Skeletal muscle tissue (tissue), 5 donors: ENCODE results near the gene NBEAL2. TPM values are rescaled to one million over a fixed set of nuclear protein-coding genes. Genes with fewer than 3 reads are reported as not detected.

Experiments used
- H3K27ac ChIP-seq: one replicate; pipeline ENCODE4 v1.7.0; 2013; ENCODE audit warnings: mild to moderate bottlenecking, low read depth, low read length, inconsistent platforms
- H3K27me3 ChIP-seq, 3 donors: one replicate each; pipeline ENCODE4 v1.7.0; 2013; ENCODE audit warnings: low read length in 3 of 3; ENCODE audit not compliant: control insufficient read depth in 3 of 3, insufficient read depth in 3 of 3
- H3K36me3 ChIP-seq, 3 donors: one replicate each; pipeline ENCODE4 v1.7.0; 2013; ENCODE audit warnings: low read length in 3 of 3; ENCODE audit not compliant: control insufficient read depth in 3 of 3, insufficient read depth in 3 of 3
- H3K4me1 ChIP-seq, 3 donors: one replicate each; pipeline ENCODE4 v1.7.0; 2013; ENCODE audit warnings: low read length in 3 of 3, mild to moderate bottlenecking in 3 of 3; ENCODE audit not compliant: control insufficient read depth in 3 of 3, insufficient read depth in 3 of 3
- H3K4me3 ChIP-seq, 3 donors: one replicate each; pipeline ENCODE4 v1.7.0; 2013; ENCODE audit warnings: low read length in 3 of 3
- H3K9ac ChIP-seq, 3 donors: one replicate each; pipeline ENCODE4 v1.7.0; 2013; ENCODE audit warnings: low read length in 3 of 3, mild to moderate bottlenecking in 3 of 3, moderate library complexity in 2 of 3, low read depth in 1 of 3
- H3K9me3 ChIP-seq, 3 donors: one replicate each; pipeline ENCODE4 v1.7.0; 2013; ENCODE audit warnings: low read length in 3 of 3; ENCODE audit not compliant: control insufficient read depth in 3 of 3
- small RNA-seq: library from RNA; depleted of rRNA; stranded (forward); fragments of <200 nt; gene quantifications from one replicate; pipeline ENCODE3, GENCODE V24; 2014
- total RNA-seq: library from RNA; depleted of rRNA; stranded (reverse); fragments of >200 nt; gene quantifications from one replicate; pipeline ENCODE4 v1.2.3, GENCODE V29; 2014
- donor health status: Osteomylitis.

The NBEAL2 gene
- total RNA-seq, 1 donor from 2014 or later, result 5.2 TPM

DNA sequence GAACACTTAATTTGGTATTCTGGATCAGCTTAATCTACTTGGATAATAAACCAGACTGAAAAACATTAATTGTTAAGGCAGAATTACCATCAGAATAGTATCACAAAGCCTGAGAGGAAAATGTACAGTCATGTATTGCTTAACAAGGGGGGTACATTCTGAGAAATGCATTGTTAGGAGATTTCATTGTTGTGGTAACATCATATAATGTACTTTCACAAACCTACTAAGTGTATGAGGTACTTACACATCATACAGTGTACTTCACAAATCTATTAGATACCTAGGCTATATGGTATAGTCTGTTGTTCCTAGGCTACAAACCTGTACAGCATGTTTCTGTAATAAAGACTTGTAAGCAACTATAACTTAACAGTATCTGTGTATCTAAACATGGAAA is 68.2 kb downstream of the NBEAL2 start:
- no peak overlapping the region for H3K9ac ChIP-seq
- no peaks in the 10 kb centered on the region for H3K27me3 ChIP-seq
- no peak overlapping the region for H3K27ac ChIP-seq
- H3K4me1 ChIP-seq, result no peaks in the 10 kb centered on the region
- peaks cover 0 to 5% (median 4%) of the 10 kb centered on the region in 3 donors for H3K36me3 ChIP-seq
- no peaks in the 10 kb centered on the region for H3K9me3 ChIP-seq
- no peak overlapping the region for H3K4me3 ChIP-seq

DNA sequence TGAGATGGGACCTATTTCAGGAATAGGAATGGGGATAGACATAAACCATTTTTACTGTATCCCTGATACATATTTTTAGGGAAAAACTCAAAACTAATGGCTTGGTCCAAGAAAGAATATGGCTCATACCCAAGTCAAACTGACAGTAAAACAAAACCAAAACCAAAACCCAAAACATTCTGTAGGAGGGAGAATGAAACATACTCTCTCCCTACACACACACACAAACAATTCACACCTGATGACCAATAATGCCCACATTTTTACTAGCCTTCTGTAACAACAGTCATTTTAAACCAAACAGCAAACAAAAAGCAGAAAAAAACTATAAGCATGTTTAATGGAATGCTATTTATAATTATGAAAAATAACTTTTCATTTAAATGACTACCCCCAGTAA is 74.9 kb downstream of the NBEAL2 start:
- no peaks in the 10 kb centered on the region for H3K27me3 ChIP-seq
- H3K4me1 ChIP-seq, result peaks cover 0 to 2% (median 0%) of the 10 kb centered on the region in 3 donors
- no peaks in the 10 kb centered on the region for H3K9me3 ChIP-seq
- peaks cover 9 to 13% (median 11%) of the 10 kb centered on the region in 3 donors for H3K36me3 ChIP-seq
- no peak overlapping the region for H3K9ac ChIP-seq
- no peak overlapping the region for H3K27ac ChIP-seq
- H3K4me3 ChIP-seq, result no peak overlapping the region

DNA sequence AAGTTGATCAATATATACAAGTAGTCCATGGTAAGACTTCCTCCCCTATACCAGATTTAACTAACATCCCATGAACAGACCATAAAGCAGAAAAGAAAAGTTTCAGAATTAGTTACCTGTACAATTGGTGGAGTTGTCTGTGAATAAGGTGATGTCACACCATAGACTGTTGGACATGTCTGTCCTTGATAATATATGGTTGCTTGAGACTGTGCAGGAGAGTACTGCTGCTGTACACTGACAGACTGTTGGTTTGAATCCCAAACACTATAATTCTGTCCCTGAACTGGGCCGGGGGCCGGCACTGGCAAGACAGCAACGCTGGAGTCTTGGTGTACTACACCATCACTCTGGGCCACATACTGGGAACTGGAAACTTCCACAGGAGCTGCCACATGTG is 77.2 kb downstream of the NBEAL2 start:
- Histone ChIP-seq H3K27ac (no peak overlapping the region), H3K27me3 (no peaks in the 10 kb centered on the region), H3K9me3 (no peaks in the 10 kb centered on the region), H3K4me3 (no peak overlapping the region), H3K36me3 (peaks cover 9 to 17% (median 11%) of the 10 kb centered on the region in 3 donors), H3K9ac (no peak overlapping the region), H3K4me1 (peaks cover 0 to 2% (median 0%) of the 10 kb centered on the region in 3 donors)

- H3K27me3 ChIP-seq, result no peaks in the 10 kb centered on the region
- H3K4me3 ChIP-seq, result no peak overlapping the region
- peaks cover 9 to 17% (median 11%) of the 10 kb centered on the region in 3 donors for H3K36me3 ChIP-seq
- no peak overlapping the region for H3K9ac ChIP-seq
- peaks cover 0 to 2% (median 0%) of the 10 kb centered on the region in 3 donors for H3K4me1 ChIP-seq
- H3K27ac ChIP-seq, result no peak overlapping the region
- no peaks in the 10 kb centered on the region for H3K9me3 ChIP-seq
Measured at GRCh38 chr3:47057212-47057671, 77.8 kb downstream of the NBEAL2 start.

Small RNAs within 50 kb of the gene (small RNA-seq; reads per million reads assigned to genes)
- not detected for gene MRPL57P3

Other genes starting within 250 kb of the NBEAL2 start
- gene MYL3, start 116.2 kb upstream of the NBEAL2 start, total RNA-seq, result 53.2 TPM
- 9.4 TPM for gene PTH1R, start 101.9 kb upstream of the NBEAL2 start, total RNA-seq
- gene CCDC12, start 2.9 kb upstream of the NBEAL2 start, total RNA-seq, result 27.1 TPM
- gene SETD2, start 184.4 kb downstream of the NBEAL2 start, total RNA-seq, result 48.5 TPM